GM18498 (cell line): Measurements from ENCODE around the gene PRPS1L1.

ENCODE experiments used
- ATAC-seq: cut with Tn5 transposase; IDR thresholded peaks from one replicate; pipeline ENCODE4 v1.9.1; 2021; ENCODE audit warnings: mild to moderate bottlenecking, moderate library complexity; ENCODE audit not compliant: unreplicated experiment

PRPS1L1 gene

GRCh38 chr7:18027628-18028027, at the start of gene PRPS1L1:
TSS of gene PRPS1L1 (minus strand) at chr7:18027846.
- ATAC-seq: no peak

- no peak for ATAC-seq
Observed at GRCh38 chr7:18076461-18076860, 48.8 kb upstream of the PRPS1L1 start.

- ATAC-seq: no peak
Observed at GRCh38 chr7:18068745-18069144, 41.1 kb upstream of the PRPS1L1 start.

GRCh38 chr7:18064242-18064838, 36.7 kb upstream of the PRPS1L1 start:
- peak; percentile 62 for ATAC-seq

- ATAC-seq: no peak
Observed at GRCh38 chr7:18063149-18063901, 35.7 kb upstream of the PRPS1L1 start.

- no peak for ATAC-seq
Observed at GRCh38 chr7:18059171-18059570, 31.5 kb upstream of the PRPS1L1 start.

- ATAC-seq: no peak
Observed at GRCh38 chr7:18053941-18054340, 26.3 kb upstream of the PRPS1L1 start.

GRCh38 chr7:18053177-18053928, 25.7 kb upstream of the PRPS1L1 start:
- no peak for ATAC-seq

GRCh38 chr7:18049262-18049661, 21.6 kb upstream of the PRPS1L1 start:
- ATAC-seq: no peak

- no peak for ATAC-seq
Observed at GRCh38 chr7:18046601-18047000, 19.0 kb upstream of the PRPS1L1 start.

- ATAC-seq: no peak
Observed at GRCh38 chr7:18045171-18045570, 17.5 kb upstream of the PRPS1L1 start.

- ATAC-seq: no peak
Observed at GRCh38 chr7:18041191-18041590, 13.5 kb upstream of the PRPS1L1 start.

- ATAC-seq: no peak
Observed at GRCh38 chr7:18040196-18040595, 12.6 kb upstream of the PRPS1L1 start.

GRCh38 chr7:18038382-18038781, 10.7 kb upstream of the PRPS1L1 start:
- no peak for ATAC-seq

GRCh38 chr7:18037609-18038008, 10.0 kb upstream of the PRPS1L1 start:
- ATAC-seq: no peak

GRCh38 chr7:18036783-18037182, 9.1 kb upstream of the PRPS1L1 start:
- no peak for ATAC-seq

- no peak for ATAC-seq
Observed at GRCh38 chr7:18030758-18031157, 3.1 kb upstream of the PRPS1L1 start.

GRCh38 chr7:18020138-18020715, 7.4 kb downstream of the PRPS1L1 start:
- no peak for ATAC-seq

- no peak for ATAC-seq
Observed at GRCh38 chr7:18019555-18019954, 8.1 kb downstream of the PRPS1L1 start.

- no peak for ATAC-seq
Observed at GRCh38 chr7:18018296-18019215, 9.1 kb downstream of the PRPS1L1 start.
